NCI-H1436 treated with DMSO at 0.1 percent for 48 hours (cell line): ENCODE data around the gene BTG2.
"Not testable (repeated sequence)": the region's sequence is repeated elsewhere in the genome, so short reads cannot be mapped to it uniquely, and the experiment has no call there.

ENCODE experiments used
- DNase-seq: peaks from one replicate; lab custom pipeline; 2025; lab: John Stamatoyannopoulos, UW

The BTG2 gene

GRCh38 chr1:203291201-203292096, 13.9 kb upstream of the BTG2 start:
- no peak for DNase-seq

DNA sequence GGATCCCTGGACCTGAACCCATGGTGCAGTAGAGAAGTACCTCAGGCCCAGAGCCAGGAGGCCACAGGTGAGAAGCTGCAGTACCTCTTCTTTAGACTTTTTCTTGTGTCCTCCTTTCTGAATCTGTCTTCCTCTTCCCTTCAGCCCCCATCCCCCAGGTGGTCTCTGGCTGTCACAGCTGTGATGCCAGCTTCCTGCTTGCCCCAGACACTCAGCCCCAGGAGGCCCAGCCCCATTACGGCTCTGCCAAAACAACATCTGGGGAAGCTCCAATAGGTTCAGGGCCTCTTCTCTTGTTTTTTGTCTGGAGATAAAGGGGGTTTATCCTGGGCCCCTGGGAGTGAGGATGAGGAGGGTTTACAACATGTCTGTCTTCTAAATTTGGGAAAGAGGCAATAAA, 9.5 kb upstream of the BTG2 start:
- DNase-seq = no peak

GRCh38 chr1:203296460-203297073, 8.8 kb upstream of the BTG2 start:
- no peak for DNase-seq

- no peak for DNase-seq
Observed at GRCh38 chr1:203299169-203299568, 6.2 kb upstream of the BTG2 start.

GRCh38 chr1:203299719-203300429, 5.4 kb upstream of the BTG2 start:
- not testable (repeated sequence) for DNase-seq

DNA sequence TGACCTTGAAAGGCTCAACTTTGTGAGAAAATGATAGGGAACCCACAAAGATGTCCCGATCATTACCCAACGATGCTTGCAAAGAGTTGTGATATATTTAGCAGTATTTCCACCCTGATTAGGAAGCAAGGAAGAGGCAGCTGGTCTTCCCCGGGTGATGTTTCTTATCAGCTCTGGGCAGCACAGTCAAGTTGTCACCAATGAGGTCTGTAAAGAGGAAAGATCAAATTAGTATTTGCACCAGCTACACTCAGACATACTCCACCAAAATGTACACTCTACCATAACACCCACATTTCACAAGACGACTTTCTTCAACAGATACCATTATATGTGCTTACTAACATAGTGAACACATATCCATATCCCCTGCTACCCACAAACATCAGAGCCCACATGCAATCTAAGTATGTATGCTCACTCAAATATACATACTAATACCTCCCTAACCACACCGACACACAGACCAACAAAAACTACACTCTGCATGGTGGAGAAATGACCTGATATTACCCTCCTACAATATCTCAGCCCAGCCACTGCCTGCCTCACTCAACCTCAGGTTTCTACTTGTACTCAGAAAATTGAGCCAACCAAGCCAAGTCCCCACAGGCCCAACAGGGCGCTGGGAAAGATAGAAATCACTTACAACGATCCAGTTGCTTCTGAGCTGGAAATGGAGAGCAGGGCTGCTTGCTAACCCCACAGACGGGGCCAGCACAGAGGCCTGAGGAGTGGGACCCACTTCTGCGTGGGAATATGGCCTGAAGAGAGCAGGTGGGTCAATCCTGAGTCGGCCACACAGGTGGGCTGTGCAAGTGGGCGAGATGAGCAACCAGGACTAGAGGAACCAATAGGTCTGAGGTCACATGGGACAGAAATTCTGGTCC, 4.6 kb upstream of the BTG2 start:
- no peak for DNase-seq

DNA sequence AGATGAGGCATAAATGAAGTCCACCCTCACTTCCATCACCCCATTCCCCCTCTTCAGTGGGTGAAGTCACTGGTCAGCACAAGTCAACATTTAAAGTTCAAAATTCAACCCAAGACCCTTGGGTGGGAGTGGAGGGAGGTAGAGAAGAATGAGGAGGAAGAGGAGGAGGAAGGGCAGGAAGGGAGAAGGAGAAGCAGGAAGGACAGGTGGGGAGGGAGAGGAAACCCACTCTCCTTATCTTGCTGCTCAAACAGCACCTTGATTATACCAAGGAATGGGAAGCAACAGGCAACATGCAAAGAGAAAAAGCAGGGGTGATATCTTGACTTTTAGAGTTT, 4.0 kb upstream of the BTG2 start:
- no peak for DNase-seq

DNA sequence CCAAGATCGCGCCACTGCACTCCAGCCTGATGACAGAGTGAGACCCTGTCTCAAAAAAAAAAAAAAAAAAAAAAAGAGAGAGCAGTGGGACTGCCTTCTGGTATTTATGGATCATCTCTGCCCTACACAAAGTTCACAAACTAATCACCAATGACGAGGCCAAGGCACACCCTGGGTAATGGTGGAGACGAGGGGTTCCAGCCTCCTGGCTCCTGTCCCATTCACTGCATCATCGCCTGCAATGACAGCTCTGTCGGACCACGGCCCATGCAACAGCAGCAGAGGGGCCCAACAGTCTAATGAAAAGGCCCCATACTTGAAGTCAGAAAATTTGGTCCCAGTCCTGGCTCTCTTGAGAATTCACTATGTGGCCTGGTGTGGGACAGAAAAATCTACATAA, 2.9 kb upstream of the BTG2 start:
- DNase-seq = no peak

DNA sequence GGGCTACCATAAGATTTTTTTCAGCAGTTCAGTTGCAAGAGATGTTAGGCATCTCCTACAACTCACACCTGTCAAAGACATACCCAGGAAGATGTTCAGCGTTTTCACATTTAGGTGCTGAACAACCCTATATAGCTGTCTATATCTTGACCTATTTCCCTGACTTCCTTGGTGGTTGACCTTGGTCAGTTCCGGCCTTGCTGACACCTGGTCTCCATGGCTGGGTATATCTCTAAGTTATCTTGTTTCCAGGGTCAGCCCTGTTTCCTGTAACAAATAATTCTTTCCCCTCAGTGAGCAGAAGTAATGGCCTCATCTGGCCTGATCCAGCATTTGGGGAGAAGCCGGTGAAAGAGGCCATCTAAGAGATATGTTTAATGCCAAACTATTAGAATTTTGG, 2.4 kb upstream of the BTG2 start:
- DNase-seq = no peak

- no peak for DNase-seq
Observed at GRCh38 chr1:203304391-203304918, 864 bp upstream of the BTG2 start.

GRCh38 chr1:203305809-203306088, 430 bp downstream of the BTG2 start:
- no peak for DNase-seq

DNA sequence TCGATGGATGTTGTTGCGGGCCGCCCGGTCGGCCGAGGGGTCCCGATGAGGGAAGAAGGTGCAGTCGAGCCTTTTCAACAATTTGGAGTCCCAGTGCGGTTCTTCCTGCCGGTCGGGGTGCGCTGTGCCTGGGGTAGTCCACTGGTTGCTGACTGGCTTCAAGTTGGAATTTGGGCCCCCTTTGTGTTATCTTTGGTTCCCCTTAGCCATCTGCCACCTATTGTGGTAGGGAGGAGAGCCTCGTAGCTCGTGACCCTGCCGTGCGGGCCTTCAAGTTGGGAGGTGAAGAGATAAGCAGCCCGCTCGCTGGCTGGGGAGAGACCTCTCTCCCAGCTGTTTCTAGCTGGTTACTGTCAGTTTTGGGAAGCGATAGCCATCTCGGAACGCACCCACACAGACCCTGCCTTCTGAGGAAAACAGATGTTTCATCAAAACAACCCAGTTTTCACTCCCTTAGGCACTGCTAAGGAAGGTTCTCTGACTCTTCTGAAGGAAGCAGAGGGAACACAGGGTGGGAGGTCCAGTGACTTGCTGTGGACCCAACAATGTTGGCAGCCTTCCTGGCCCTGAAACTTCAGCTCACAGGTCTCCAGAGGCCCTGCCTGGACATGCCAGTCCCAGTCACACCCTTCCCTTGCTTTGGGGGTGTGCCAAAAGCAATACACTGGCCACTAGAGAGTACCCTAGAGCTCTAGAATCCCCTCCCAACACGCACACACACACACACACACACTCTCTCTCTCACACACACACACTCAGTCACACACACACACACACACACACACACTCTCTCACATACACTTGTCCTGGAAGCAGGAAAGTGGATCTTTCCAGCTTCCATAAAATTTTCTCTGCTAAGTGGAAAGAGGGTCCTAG, 1.0 kb downstream of the BTG2 start:
- DNase-seq = peak; percentile 66

GRCh38 chr1:203306965-203307541, 1.7 kb downstream of the BTG2 start:
- DNase-seq = no peak

DNA sequence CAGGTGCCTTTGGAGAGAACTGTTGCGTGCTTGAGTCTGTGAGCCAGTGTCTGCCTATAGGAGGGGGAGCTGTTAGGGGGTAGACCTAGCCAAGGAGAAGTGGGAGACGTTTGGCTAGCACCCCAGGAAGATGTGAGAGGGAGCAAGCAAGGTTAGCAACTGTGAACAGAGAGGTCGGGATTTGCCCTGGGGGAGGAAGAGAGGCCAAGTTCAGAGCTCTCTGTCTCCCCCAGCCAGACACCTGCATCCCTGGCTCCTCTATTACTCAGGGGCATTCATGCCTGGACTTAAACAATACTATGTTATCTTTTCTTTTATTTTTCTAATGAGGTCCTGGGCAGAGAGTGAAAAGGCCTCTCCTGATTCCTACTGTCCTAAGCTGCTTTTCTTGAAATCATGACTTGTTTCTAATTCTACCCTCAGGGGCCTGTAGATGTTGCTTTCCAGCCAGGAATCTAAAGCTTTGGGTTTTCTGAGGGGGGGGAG, 2.4 kb downstream of the BTG2 start:
- no peak for DNase-seq

DNA sequence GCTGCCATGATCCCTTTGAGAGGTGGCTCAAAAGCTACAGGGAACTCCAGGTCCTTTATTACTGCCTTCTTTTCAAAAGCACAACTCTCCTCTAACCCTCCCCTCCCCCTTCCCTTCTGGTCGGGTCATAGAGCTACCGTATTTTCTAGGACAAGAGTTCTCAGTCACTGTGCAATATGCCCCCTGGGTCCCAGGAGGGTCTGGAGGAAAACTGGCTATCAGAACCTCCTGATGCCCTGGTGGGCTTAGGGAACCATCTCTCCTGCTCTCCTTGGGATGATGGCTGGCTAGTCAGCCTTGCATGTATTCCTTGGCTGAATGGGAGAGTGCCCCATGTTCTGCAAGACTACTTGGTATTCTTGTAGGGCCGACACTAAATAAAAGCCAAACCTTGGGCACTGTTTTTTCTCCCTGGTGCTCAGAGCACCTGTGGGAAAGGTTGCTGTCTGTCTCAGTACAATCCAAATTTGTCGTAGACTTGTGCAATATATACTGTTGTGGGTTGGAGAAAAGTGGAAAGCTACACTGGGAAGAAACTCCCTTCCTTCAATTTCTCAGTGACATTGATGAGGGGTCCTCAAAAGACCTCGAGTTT, 3.1 kb downstream of the BTG2 start:
- no peak for DNase-seq

- no peak for DNase-seq
Observed at GRCh38 chr1:203308923-203309331, 3.6 kb downstream of the BTG2 start.

GRCh38 chr1:203311368-203312301, 6.3 kb downstream of the BTG2 start:
- DNase-seq = no peak

DNA sequence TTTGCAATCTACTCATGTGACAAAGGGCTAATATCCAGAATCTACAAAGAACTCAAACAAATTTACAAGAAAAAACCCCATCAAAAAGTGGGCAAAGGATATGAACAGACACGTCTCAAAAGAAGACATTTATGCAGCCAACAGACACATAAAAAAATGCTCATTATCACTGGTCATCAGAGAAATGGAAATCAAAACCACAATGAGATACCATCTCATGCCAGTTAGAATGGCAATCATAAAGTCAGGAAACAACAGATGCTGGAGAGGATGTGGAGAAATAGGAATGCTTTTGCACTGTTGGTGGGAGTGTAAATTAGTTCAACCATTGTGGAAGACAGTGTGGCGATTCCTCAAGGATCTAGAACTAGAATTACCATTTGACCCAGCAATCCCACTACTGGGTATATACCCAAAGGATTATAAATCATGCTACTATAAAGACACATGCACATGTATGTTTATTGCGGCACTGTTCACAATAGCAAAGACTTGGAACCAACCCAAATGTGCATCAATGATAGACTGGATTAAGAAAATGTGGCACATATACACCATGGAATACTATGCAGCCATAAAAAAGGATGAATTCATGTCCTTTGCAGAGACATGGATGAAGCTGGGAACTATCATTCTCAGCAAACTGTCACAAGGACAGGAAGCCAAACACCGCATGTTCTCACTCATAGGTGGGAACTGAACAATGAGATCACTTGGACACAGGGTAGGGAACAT, 8.9 kb downstream of the BTG2 start:
- DNase-seq = not testable (repeated sequence)
